Right ventricle myocardium inferior (tissue), 1 donor: ENCODE measurements around the gene SURF1. TPM values are rescaled to one million over a fixed set of nuclear protein-coding genes. Genes with fewer than 3 reads are reported as not detected.
"Not testable (repeated sequence)": the region's sequence is repeated elsewhere in the genome, so short reads cannot be mapped to it uniquely, and the experiment has no call there.

Source experiments
- ATAC-seq: fragments of 200-7000 bp; cut with Tn5 transposase; one replicate; pipeline ENCODE4 v1.9.1; 2020; ENCODE audit warnings: mild to moderate bottlenecking, moderate library complexity
- DNase-seq: peaks from one replicate; pipeline ENCODE4 v3.0.0; 2021; ENCODE audit errors: missing footprints
- intact Hi-C: fragments of 100-400 bp; cut with DNase I; formaldehyde crosslinking; loops from one replicate; pipeline ENCODE4 v1.11.0; 2022
- total RNA-seq: library from RNA; stranded (reverse); fragmentation: NEBNext Ultra II Directional; extraction: Animal tissue kit (Norgen Biotek cat#: 25700); gene quantifications from one replicate; pipeline ENCODE4 v1.2.1, GENCODE V29; 2021
- donor health status: DM: no; HTN: yes; CAD: no; lungs with severe emphysema.

SURF1 gene
- total RNA-seq, 1 donor from 2014 or later, result 62.6 TPM

DNA sequence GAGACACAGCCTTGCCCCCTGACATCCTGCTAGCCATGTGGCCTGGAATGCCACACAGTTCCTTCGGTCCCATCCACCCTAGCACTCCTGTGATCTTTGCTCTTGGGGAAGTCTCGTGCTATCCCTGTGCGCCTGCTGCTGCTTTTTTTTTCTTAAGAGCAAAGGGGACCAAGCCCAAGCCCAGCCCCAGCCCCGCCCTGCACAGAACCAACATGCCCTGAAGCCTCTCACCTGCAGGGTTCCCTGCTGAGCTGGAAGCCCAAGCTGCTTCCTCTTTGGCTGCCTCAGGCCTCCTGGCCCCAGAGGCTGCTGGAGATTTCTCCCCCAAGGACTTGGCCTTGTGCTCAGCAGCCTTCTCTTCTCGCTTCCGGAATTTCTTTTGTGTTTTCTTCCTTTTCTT lies 22.1 kb downstream of the SURF1 start:
- ATAC-seq (no peak), DNase-seq (no peak)
- intact Hi-C loops, result no loop called here

DNA sequence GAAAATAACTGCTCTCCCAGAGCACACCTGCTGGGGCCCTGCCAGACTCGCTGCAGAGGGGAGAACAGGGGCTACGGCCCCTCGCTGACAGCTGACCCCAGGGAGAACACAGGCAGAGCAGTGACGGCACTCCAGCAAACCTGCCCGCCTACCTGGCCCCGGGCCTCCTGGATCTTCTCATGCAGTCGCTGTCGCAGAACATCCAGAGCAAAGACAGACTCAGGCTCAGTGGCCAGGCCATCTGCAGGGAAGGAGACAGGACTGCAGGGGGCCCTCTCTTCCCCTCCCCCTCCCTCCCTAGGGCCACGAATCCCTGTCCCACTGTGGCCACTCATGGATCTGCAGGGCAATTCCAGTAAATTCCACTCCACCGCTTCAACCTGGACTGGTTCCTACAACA lies 22.7 kb downstream of the SURF1 start:
- intact Hi-C loops, result no loop called here
- no peak for ATAC-seq
- DNase-seq, result no peak

DNA sequence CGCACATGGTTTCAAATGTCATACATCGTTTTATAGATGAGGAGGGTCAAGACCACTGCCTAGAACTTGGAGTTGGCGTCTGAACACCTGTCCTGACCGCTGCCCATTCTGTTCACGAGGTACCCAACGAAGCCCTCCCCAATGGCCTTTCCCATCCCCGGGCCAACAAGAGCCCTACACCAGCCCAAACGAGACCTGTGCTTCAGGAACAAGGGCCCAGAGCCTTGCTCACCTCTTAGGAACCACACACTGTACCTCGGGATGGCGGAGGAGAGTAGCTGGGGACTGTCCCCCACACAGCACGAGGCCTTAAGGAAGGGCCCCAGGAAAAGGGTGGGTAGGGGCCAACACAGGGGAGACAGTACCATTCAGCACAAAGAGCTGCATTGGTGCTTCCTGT lies 23.3 kb downstream of the SURF1 start:
- no peak for ATAC-seq
- intact Hi-C loops, result no loop called here
- DNase-seq, result no peak

DNA sequence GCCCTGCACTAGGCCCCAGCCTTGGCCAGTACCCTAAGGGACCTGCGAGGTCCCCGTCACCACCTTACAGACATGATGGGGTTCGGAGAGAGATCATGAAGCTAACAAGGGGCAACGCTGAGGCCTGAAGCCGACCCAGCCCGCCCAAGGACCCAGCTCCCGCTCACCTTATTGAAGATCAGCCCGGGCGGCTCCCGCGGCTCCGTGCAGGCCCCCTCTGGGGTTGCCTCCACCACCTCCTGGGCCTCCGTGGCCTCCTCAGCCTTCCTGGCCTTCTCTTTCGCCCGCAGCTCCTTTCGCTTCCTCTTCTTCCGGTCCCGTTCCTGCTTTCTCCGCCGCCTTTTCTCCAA lies 23.9 kb downstream of the SURF1 start:
- intact Hi-C loops, result no loop called here
- ATAC-seq (no peak), DNase-seq (no peak)

DNA sequence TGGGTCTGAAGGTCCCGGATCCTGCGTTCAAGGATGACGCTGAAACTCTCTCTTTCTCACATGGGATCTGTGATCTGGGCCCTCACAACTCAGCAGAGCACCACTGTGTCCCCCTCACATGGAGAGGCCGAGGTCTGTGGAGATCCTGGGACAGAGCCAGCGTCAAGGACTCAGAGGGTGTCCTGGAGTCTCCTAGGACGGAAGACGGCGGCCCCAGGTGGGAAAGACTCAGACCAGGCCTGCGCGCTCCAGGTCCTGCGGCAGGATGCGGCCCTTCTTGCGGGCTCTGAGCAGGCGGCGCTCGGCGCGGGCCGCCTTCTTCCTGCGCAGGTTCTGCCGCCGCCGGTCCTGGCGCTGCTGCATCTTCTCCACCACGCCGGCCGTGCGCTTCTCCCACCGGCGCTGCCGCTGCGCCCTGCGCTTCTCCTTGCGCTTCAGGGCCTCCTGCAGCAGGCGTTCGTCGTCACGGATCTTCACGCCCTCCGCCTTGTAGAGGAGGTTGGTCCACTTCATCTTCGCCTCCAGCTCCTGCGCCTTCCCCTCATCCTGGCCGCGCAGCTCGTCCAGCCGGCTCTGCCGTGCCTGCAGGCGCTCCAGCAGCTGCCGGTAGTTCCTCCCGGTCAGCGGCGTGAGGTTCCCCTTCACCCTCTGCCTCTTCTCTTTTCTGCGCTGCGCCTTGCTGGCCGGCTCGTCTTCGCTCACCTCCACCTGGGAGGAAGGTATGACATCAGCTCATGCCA lies 24.5 kb downstream of the SURF1 start:
- ATAC-seq (no peak), DNase-seq (no peak)
- intact Hi-C loops, result no loop called here

DNA sequence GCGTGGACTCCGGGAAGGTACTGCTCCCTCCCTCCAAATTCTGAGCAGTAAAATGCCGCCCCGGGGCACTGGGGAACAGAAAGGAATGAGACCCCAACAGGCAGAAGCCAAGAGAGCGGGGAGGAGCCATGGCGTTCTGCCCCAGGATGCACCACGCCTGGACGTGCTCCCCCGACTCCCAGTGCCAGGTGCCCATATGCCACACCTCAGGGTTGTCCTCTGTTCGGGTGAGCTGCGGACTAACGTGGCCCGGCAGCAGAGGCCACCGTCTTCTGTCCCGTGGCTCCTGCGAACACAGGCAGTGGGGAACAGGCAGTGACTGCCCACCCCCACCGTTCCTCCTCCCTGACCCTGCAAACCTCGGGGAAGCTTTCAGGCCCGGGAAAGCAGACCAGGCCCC lies 25.1 kb downstream of the SURF1 start:
- ATAC-seq (no peak), DNase-seq (no peak)
- intact Hi-C loops, result no loop called here

DNA sequence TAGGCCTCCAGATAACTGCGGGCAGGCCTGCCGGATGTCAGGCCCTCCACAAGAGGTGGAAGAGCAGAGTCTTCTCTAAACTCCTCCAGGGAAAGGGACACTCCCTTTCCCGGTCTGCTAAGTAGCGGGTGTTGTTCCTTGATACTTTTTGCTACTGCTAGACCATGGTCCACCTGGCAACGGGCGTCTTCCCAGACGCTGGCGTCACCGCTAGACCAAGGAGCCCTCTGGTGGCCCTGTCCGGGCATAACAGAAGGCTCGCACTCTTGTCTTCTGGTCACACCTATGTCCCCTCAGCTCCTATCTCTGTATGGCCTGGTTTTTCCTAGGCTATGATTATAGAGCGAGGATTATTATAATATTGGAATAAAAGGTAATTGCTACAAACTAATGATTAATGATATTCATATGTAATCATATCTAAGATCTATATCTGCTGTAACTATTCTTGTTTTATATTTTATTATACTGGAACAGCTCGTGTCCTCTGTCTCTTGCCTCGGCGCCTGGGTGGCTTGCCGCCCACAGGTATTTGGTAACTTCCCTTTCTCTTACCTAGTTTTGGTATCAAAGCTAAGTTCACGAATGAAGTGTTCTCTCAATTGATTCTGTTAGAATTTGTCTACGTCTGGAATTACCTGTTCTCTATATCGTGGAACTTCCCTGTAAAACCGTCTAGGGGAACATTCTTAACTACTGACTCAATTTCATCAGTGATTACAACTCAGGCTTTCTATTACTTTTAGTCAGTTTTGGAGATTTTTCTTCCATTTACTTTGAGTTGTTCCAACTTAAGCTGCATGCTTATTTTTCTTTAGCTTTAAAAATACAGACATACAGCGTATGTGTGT lies 26.8 kb downstream of the SURF1 start:
- DNase-seq, ATAC-seq: not testable (repeated sequence)
- intact Hi-C loops, result loop anchor here (5.0 kb wide), 1 partner anchor 142 kb away; no protein-coding TSS in a partner anchor

DNA sequence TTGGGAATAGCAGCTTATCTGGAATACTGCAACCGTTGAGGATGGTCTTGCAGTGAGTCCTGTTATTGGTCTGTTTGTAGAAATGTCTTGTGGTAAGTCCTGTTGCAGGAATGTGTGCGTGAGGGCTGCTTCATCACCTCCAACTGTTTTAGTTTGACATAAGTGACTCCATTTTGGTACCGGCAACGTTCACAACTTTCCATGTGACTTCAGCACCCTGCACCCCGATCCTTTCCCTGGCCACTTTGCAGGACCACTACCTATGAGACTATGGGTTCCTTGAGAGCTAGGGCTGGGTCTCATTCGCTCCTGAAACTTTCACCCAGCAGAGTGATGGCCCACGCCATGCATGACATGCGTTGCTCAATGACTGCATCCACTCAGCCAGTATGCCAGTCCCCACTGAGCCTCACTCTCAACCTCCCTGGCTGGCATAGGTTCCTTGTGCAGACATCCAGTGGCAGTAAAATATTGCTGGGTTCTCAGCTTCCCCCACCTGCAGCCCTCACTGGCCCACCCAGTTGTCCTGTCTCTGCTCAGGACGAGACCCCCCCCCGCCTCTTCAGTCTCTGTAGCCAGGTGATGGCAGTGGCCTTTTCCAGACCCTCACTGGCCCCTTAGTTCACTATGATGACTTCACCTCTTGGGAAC lies 28.3 kb downstream of the SURF1 start:
- ATAC-seq, result no peak
- DNase-seq, result no peak
- intact Hi-C loops, result loop anchor here (5.0 kb wide), 1 partner anchor 141 kb away; no protein-coding TSS in a partner anchor

DNA sequence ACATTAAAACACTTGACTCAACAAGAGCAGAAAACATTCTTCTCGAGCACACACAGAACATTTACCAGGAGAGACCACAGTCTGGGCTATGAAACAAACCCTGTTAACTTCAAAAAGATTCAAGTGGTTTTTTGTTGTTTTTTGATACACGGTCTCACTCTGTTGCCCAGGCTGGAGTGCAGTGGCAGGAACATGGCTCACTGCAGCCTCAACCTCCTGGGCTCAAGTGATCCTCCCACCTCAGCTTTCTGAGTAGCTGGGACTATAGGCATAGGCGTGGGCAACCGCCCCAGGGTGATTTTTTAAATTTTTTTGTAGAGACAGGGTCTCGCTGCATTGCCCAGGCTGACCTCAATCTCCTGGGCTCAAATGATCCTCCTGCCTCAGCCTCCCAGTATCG lies 29.3 kb downstream of the SURF1 start:
- intact Hi-C loops, result loop anchor here (5.0 kb wide), 1 partner anchor 140 kb away; no protein-coding TSS in a partner anchor
- not testable (repeated sequence) for ATAC-seq, DNase-seq

DNA sequence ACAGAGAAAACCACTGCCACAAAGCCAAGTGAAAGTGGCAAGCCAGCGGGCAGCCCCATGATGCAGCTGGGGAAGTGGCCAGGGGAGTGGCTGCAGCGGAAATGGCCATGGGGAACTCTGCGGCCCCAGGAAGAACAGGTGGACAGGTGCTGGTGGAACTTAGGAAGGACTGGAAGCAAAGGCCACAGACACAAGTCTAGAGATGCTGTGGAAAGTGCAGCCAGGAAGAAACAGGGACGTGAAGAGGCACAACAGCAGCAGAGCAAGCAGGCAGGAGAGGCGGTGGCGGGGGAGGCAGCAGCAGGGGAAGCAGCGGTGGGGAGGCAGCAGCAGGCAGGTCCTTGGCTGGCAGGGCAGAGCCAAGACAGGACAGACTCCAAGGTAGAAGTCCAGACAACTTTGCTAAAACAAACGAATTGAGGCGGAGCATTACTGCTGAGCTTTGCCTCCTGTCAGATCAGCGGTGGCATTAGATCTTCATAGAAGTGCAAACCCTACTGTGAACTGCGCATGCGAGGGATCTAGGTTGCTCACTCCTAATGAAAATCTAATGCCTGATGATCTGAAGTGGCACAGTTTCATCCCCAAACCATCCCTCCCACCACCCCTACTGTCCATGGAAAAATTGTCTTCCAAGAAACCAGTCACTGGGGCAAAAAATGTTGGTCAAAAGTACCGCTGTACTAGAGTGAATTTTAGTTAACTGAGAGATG lies 32.1 kb downstream of the SURF1 start:
- intact Hi-C loops, result no loop called here
- DNase-seq (no peak), ATAC-seq (no peak)

DNA sequence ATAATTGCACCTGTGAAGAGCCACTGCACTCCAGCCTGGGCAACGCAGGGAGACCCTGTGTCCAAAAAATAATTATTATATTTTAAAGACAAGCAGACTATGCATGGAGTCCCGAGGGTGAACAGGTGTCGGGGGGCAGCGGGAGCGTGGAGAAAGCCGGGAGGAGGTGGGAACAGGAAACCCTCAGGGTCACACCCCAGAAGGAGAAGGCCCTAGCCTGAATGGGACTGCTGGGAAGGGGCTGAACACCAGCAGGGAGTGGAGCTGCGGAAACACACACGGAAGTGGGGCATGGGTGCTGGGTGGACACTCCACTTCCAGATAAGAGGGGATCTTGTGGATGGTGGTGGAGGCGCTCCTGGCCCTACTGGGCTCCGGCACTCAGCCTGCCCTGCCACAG lies 33.1 kb downstream of the SURF1 start:
- no peak for DNase-seq
- intact Hi-C loops, result no loop called here
- no peak for ATAC-seq

DNA sequence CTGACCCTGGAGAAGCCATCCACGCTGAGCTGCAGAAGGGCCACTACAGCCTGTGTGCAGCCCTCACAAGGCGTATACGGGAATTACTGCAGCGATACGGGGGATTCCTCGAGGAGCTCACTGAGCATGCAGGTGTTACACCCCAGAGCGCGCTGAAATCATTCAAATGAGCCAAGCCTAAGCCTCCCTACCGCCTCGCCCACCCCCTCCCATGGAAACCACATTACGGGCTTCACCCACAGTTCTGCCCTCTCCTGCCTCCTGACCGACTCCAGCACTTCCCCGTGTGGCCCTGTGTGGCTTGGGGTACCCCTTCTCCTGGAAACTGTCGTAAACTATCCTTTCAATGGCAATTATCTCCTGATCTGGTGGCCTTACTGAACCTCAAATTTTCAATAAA lies 33.6 kb downstream of the SURF1 start:
- no peak for ATAC-seq
- DNase-seq, result no peak
- intact Hi-C loops, result no loop called here

DNA sequence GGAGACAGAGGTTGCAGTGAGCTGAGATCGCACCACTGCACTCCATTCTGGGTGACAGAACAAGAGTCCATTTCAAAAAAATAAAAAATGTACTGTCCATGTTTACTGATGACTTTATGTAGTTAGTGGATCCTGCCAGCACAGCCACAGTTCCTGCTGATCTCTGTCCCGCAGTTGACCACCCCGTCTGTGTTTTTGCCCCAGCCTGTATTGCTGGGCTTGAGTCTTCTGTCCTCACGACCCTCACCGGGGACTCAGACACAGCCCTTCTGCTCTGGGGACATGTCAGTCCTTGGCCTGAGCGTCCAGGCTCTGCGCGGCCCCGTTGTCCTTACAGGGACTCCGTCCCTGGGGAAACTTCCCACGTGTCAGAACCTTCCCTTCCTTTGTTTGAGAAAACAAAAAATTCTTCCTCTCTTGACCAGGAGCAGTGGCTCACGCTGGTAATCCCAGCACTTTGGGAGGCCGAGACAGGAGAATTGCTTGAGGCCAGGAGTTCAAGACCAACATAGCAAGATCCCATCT lies 34.8 kb downstream of the SURF1 start:
- no peak for DNase-seq
- no peak for ATAC-seq
- intact Hi-C loops, result no loop called here

DNA sequence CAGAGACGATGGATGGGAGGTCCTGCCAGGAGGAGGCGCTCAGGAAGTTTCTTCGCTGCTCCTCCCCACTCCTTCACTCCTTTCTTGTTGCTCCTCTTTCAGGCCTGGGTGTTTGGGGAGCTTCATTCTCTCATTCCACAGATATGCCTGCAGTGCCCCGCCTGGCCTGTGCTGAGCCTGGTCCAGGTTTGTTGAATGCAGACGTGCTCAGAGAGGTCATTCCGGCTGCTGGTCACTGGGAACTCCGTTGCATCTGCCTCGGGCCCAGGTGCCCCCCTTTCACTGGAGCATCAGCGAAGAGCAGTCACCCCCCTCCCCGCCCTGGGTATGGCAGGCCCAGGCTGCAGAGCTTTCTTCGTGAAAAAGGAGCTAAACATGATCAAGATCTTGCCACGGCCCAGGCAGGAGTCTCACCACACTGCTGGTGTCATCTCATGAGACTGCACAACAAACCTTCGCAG lies 35.8 kb downstream of the SURF1 start:
- ATAC-seq, result no peak
- intact Hi-C loops, result no loop called here

DNA sequence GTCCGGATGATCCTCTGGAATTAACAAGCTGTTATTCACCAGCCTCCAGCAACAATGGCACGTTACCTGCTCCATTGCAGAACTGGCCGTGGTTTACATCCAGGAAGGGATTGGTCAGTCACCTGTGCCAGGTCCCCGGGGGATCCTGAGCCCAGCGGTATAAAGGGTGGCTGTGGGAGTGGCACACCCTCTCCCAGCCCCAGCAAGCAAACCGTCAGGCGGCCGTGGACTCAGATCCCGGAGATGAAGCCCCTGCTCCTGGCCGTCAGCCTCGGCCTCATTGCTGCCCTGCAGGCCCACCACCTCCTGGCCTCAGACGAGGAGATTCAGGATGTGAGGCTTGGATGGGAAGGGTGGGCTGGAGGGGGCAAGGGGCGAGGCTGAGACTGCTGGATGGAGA lies 38.7 kb downstream of the SURF1 start:
- intact Hi-C loops, DNase-seq, ATAC-seq: not testable (repeated sequence)

More for the DNA sequence above, 35.8 kb downstream of the SURF1 start:
- DNase-seq, result no peak

DNA sequence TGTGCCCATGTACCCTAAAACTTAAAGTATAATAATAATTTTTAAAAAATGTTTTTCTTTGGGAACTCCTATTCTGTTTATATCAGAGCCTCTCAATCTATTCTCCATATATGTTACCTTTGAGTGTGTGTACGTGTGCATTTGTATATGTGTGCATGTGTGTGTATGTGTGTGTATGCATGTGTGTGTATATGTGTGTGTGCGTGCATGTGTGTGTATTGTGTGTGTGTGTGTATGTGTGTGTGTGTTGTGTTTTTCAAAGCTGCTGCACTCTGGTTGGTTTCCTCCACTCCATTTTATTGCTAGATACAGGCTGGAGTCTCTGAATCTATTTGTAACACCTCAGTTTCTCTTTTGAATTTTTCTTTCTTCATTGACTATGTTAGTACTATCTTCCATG lies 40.3 kb downstream of the SURF1 start:
- no peak for ATAC-seq
- intact Hi-C loops, result no loop called here
- DNase-seq, result no peak

DNA sequence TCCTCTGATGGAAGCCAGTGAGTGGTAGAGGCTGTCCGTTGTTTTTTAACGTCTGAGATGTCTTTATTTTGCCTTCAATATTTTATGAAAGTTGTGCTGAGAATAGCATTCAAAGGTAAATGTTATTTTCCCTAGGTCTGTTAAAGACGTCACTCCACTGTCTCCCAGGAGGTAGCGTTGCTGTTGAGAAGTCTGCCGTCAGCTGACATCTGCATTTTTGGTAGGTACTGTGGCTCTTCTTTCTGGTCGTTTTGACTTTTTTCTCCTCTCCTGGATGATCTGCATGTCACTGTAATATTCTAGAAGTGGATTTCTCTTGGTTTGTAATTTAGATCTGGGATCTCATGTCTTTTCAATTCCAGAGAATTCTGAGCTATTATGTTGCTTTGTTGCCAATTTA lies 46.7 kb downstream of the SURF1 start:
- ATAC-seq (no peak), DNase-seq (no peak)
- intact Hi-C loops, result no loop called here

DNA sequence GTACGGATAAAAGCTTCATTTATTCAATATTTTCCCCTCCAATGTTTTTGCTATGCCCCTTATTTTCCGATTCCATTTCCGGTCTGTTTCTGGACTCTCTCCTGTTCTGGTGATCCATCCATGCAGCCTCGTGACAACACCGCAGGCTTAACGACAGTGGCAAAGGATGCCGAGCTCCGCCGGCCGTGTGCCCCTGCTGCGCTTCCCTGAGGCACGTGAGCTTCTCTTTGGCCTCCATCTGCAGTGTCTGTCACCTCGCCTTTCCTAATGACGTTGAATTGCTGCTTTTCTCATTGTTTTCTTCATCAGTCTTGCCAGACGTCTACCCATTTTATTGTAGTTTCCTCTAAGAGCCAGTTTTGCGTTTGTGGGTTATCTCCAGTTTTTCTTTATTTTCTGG lies 49.0 kb downstream of the SURF1 start:
- DNase-seq (no peak), ATAC-seq (no peak)
- intact Hi-C loops, result no loop called here
